H9 (cell line): Measurements from ENCODE around the gene AKT1S1. TPM values are rescaled to one million over a fixed set of nuclear protein-coding genes. Genes with fewer than 3 reads are reported as not detected.

Experiments
- DNase-seq: peaks from one replicate; pipeline ENCODE4 v3.0.0-alpha.2; 2017
- H2AFZ ChIP-seq: one replicate; pipeline ENCODE4 v1.6.1; 2013; ENCODE audit warnings: mild to moderate bottlenecking, low read length, control low read depth, moderate library complexity
- H2AK5ac ChIP-seq: 2 replicates; pipeline ENCODE4 v1.6.1; 2013; ENCODE audit warnings: low read length, control low read depth, mixed read lengths; ENCODE audit not compliant: insufficient read length
- H2BK120ac ChIP-seq: one replicate; pipeline ENCODE4 v1.6.1; 2013; ENCODE audit warnings: low read depth, mild to moderate bottlenecking, low read length, control low read depth, inconsistent platforms; ENCODE audit not compliant: poor library complexity, severe bottlenecking
- H2BK12ac ChIP-seq: 2 replicates; pipeline ENCODE4 v1.6.1; 2013; ENCODE audit warnings: low read length, control low read depth, mixed read lengths, low read depth; ENCODE audit not compliant: insufficient read length
- H2BK15ac ChIP-seq: 2 replicates; pipeline ENCODE4 v1.6.1; 2013; ENCODE audit warnings: low read depth, low read length, control low read depth
- H2BK20ac ChIP-seq: one replicate; pipeline ENCODE4 v1.6.1; 2013; ENCODE audit warnings: low read depth, mild to moderate bottlenecking, low read length, control low read depth, inconsistent platforms; ENCODE audit not compliant: poor library complexity, severe bottlenecking
- H2BK5ac ChIP-seq: 2 replicates; pipeline ENCODE4 v1.6.1; 2013; ENCODE audit warnings: low read length, control low read depth, mixed read lengths; ENCODE audit not compliant: insufficient read length
- H3K14ac ChIP-seq: 2 replicates; pipeline ENCODE4 v1.6.1; 2013; ENCODE audit warnings: low read length, control low read depth; ENCODE audit not compliant: insufficient read depth
- H3K18ac ChIP-seq: 2 replicates; pipeline ENCODE4 v1.6.1; 2013; ENCODE audit warnings: low read depth, mild to moderate bottlenecking, mixed read lengths, low read length, control low read depth; ENCODE audit not compliant: insufficient read length
- H3K23ac ChIP-seq: 2 replicates; pipeline ENCODE4 v1.6.1; 2013; ENCODE audit warnings: low read length, control low read depth, mixed read lengths, low read depth; ENCODE audit not compliant: insufficient read length
- H3K23me2 ChIP-seq: 2 replicates; pipeline ENCODE4 v1.6.1; 2013; ENCODE audit warnings: low read depth, mild to moderate bottlenecking, mixed read lengths, low read length, control low read depth; ENCODE audit not compliant: insufficient read length, poor library complexity, severe bottlenecking
- H3K27ac ChIP-seq: 2 replicates; pipeline ENCODE4 v1.5.1; 2013; ENCODE audit warnings: low read length, control low read depth, mixed read lengths, low read depth; ENCODE audit not compliant: insufficient read length
- H3K27me3 ChIP-seq: 2 replicates; pipeline ENCODE4 v1.6.1; 2013; ENCODE audit warnings: low read length, control low read depth, inconsistent platforms; ENCODE audit not compliant: insufficient read depth
- H3K4ac ChIP-seq: 2 replicates; pipeline ENCODE4 v1.6.1; 2013; ENCODE audit warnings: low read depth, mild to moderate bottlenecking, control low read depth, inconsistent platforms, low read length, moderate library complexity
- H3K4me1 ChIP-seq: 2 replicates; pipeline ENCODE4 v1.6.1; 2013; ENCODE audit warnings: low read length, control low read depth, inconsistent platforms; ENCODE audit not compliant: insufficient read depth
- H3K4me2 ChIP-seq: 2 replicates; pipeline ENCODE4 v1.6.1; 2013; ENCODE audit warnings: low read length, control low read depth, mixed read lengths; ENCODE audit not compliant: insufficient read length, insufficient read depth
- H3K56ac ChIP-seq: 2 replicates; pipeline ENCODE4 v1.6.1; 2013; ENCODE audit warnings: low read depth, mild to moderate bottlenecking, mixed read lengths, low read length, control low read depth; ENCODE audit not compliant: insufficient read length
- H3K79me1 ChIP-seq: 2 replicates; pipeline ENCODE4 v1.6.1; 2013; ENCODE audit warnings: low read depth, mild to moderate bottlenecking, moderate library complexity, low read length, control low read depth, inconsistent platforms; ENCODE audit not compliant: insufficient read depth, poor library complexity, severe bottlenecking
- H3K79me2 ChIP-seq: 2 replicates; pipeline ENCODE4 v1.6.1; 2013; ENCODE audit warnings: low read length, control low read depth, inconsistent platforms; ENCODE audit not compliant: insufficient read depth
- H3K9ac ChIP-seq: 2 replicates; pipeline ENCODE4 v1.6.1; 2013; ENCODE audit warnings: low read length, control low read depth, mixed read lengths; ENCODE audit not compliant: insufficient read length; ENCODE audit errors: extremely low read depth
- H3K9me3 ChIP-seq: one replicate; pipeline ENCODE4 v1.6.1; 2013; ENCODE audit warnings: low read depth, low read length, inconsistent platforms; ENCODE audit not compliant: control insufficient read depth
- H3T11ph ChIP-seq: one replicate; pipeline ENCODE4 v1.6.1; 2013; ENCODE audit warnings: mild to moderate bottlenecking, low read length, control low read depth, inconsistent platforms
- H4K20me1 ChIP-seq: one replicate; pipeline ENCODE4 v1.6.1; 2013; ENCODE audit not compliant: control insufficient read depth, insufficient read length, insufficient read depth
- H4K5ac ChIP-seq: 2 replicates; pipeline ENCODE4 v1.6.1; 2013; ENCODE audit warnings: low read depth, mild to moderate bottlenecking, mixed read lengths, low read length, control low read depth; ENCODE audit not compliant: insufficient read length
- H4K8ac ChIP-seq: replicated peaks from 2 replicates; pipeline ENCODE4 v1.6.1; 2013; ENCODE audit warnings: low read length, control low read depth, mixed read lengths, low read depth; ENCODE audit not compliant: insufficient read length
- H4K91ac ChIP-seq: 2 replicates; pipeline ENCODE4 v1.6.1; 2013; ENCODE audit warnings: low read depth, mild to moderate bottlenecking, moderate library complexity, mixed read lengths, low read length, control low read depth; ENCODE audit not compliant: insufficient read length
- H3K27ac Mint-ChIP-seq, 3 experiments: 2 replicates in 2 of 3; 3 replicates in 1 of 3; pipeline ENCODE4 v1.8.0; 2020 to 2021; ENCODE audit warnings: mixed read lengths in 3 of 3, mild to moderate bottlenecking in 1 of 3, moderate library complexity in 1 of 3
- H3K27me3 Mint-ChIP-seq: 2 replicates; pipeline ENCODE4 v1.8.0; 2021; ENCODE audit warnings: low read depth, mild to moderate bottlenecking, moderate library complexity, mixed read lengths
- H3K36me3 Mint-ChIP-seq, 3 experiments: 2 replicates in 2 of 3; 3 replicates in 1 of 3; pipeline ENCODE4 v1.8.0; 2020 to 2021; ENCODE audit warnings: low read depth in 3 of 3, mixed read lengths in 3 of 3; ENCODE audit not compliant: insufficient read depth in 1 of 3
- H3K4me1 Mint-ChIP-seq, 2 experiments: 2 replicates each; pipeline ENCODE4 v1.8.0; 2020; ENCODE audit warnings: mixed read lengths in 2 of 2
- H3K4me3 Mint-ChIP-seq, 2 experiments: 2 replicates in 1 of 2; 3 replicates in 1 of 2; pipeline ENCODE4 v1.8.0; 2020 to 2021; ENCODE audit warnings: mild to moderate bottlenecking in 2 of 2, mixed read lengths in 2 of 2, moderate library complexity in 1 of 2
- H3K9me3 Mint-ChIP-seq, 2 experiments: 2 replicates in 1 of 2; 3 replicates in 1 of 2; pipeline ENCODE4 v1.8.0; 2020; ENCODE audit warnings: mild to moderate bottlenecking in 2 of 2, mixed read lengths in 2 of 2, moderate library complexity in 1 of 2
- CTCF ChIP-seq: fragments of 200-600 bp; sonication (generic); conservative IDR thresholded peaks from 3 replicates; pipeline ENCODE4 v1.8.0; 2021; ENCODE audit warnings: antibody characterized with exemption, mild to moderate bottlenecking
- WGBS: extraction: QIAGEN DNeasy Blood & Tissue Kit; methylation state at CpG from one replicate; pipeline ENCODE4 v1.1.7; 2013; ENCODE audit warnings: missing lambda C conversion rate, low lambda C conversion rate, mixed read lengths; ENCODE audit not compliant: insufficient read length; ENCODE audit errors: extremely low coverage; 5-methylcytosine and 5-hydroxymethylcytosine counted together
- total RNA-seq: library from RNA; stranded (reverse); gene quantifications from 2 replicates; pipeline ENCODE4 v1.2.1, GENCODE V29; 2021

AKT1S1 gene
- total RNA-seq, 1 experiment from 2014 or later = 43.5 TPM

GRCh38 chr19:49848938-49849337, 28.2 kb downstream of the AKT1S1 start:
- WGBS = no CpG with 5 or more reads among the region's 3 CpGs
- Histone ChIP-seq H3K4me1 (no peaks in the 10 kb centered on the region; the same call in 1 of the 2 replicates), H3K79me1 (peaks cover 9% of the 10 kb centered on the region), H3K23me2 (peaks cover 10% of the 10 kb centered on the region), H3K4ac (no peak overlapping the region), H3K9me3 (no peaks in the 10 kb centered on the region), H3K14ac (no peak overlapping the region), H2BK20ac (no peak overlapping the region), H4K8ac (no peak overlapping the region), H3T11ph (no peak overlapping the region), H3K56ac (no peak overlapping the region), H2BK15ac (no peak overlapping the region), H3K9ac (no peak overlapping the region), H4K5ac (no peak overlapping the region), H3K4me2 (no peak overlapping the region), H3K79me2 (peaks cover 9% of the 10 kb centered on the region; the same call in 1 of the 2 replicates), H2AK5ac (no peak overlapping the region), H3K27ac (no peak overlapping the region), H4K91ac (no peak overlapping the region), H3K23ac (no peak overlapping the region), H2AFZ (no peak overlapping the region), H2BK120ac (no peak overlapping the region), H3K27me3 (no peaks in the 10 kb centered on the region), H3K18ac (no peak overlapping the region), H4K20me1 (peaks cover 3% of the 10 kb centered on the region), H2BK12ac (no peak overlapping the region), H2BK5ac (no peak overlapping the region)
- peaks cover 0 to 4% of the 10 kb centered on the region in 2 experiments; a peak in 2 of 5 replicates for H3K9me3 Mint-ChIP-seq
- no peak for DNase-seq
- no peak for TF ChIP-seq CTCF
- peak overlapping the region; percentile 6 to 61; a peak in 2 of 5 replicates for H3K4me3 Mint-ChIP-seq
- peaks cover 25 to 34% (median 26%) of the 10 kb centered on the region in 3 experiments for H3K36me3 Mint-ChIP-seq
- H3K27me3 Mint-ChIP-seq = no peaks in the 10 kb centered on the region; the same call in 1 of the 2 replicates
- H3K27ac Mint-ChIP-seq = no peak overlapping the region
- H3K4me1 Mint-ChIP-seq = peaks cover 22 to 27% of the 10 kb centered on the region in 2 experiments
